ENCODE results near the gene KLHL29. TPM values are rescaled to one million over a fixed set of nuclear protein-coding genes. Genes with fewer than 3 reads are reported as not detected.

The KLHL29 gene
- total RNA-seq, 5 donors from 2014 or later (not counting 1 experiment from before 2014, with no cell fraction given): 1.8 to 6.6 (median 2.5) TPM

DNA sequence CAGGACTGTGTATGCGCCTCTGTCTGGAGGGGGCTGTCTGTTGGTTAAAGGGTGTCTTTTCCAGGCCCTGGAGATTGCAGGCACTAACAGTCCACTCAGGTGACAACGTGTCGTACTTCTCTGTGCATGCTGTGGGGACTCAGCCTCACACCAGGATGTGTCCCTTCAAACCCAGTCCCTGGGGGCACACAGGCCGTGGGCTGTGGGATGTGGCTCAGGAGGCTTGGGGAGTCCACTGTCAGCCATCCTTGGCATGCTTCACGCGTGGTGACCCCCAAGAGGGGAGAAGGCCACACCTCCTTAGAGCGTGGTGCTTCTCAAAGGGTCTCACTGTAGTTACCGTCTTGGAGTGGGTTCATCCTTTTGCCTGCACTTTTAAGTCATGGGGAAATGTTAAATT is 127.8 kb downstream of the KLHL29 start:
- Mint-ChIP-seq H3K4me3 (no peak overlapping the region), H3K27me3 (peaks cover 6 to 10% of the 10 kb centered on the region in 2 donors), H3K4me1 (no peaks in the 10 kb centered on the region), H3K36me3 (no peaks in the 10 kb centered on the region), H3K27ac (no peak overlapping the region), H3K9me3 (no peaks in the 10 kb centered on the region)
- ChIA-PET POLR2A (no interaction called here), CTCF (no interaction called here)
- H3K4me1 ChIP-seq (ENCODE audit: control insufficient read depth in 1 of 2, extremely low read depth in 1 of 2, insufficient read depth in 2 of 2, low read length in 2 of 2): no peaks in the 10 kb centered on the region
- ATAC-seq (replicated peaks in 1 of 4) (no peak), DNase-seq (no peak)
- no peak overlapping the region for H3K27ac ChIP-seq (ENCODE audit: low read length)
- no peaks in the 10 kb centered on the region for H3K36me3 ChIP-seq (ENCODE audit: control insufficient read depth in 2 of 2, extremely low read depth in 1 of 2, insufficient read depth in 1 of 2, low read length in 1 of 2)
- WGBS (ENCODE audit: insufficient coverage): 90% methylated on average over 6 of the region's 8 CpGs
- no peaks in the 10 kb centered on the region for H3K9me3 ChIP-seq
- H3K4me3 ChIP-seq (ENCODE audit: control insufficient read depth in 1 of 2, extremely low read depth in 1 of 2, low read length in 1 of 2): no peak overlapping the region
- peaks cover 0 to 35% of the 10 kb centered on the region in 2 experiments for H3K27me3 ChIP-seq (replicated peaks in 1 of 2; ENCODE audit: control insufficient read depth in 2 of 2, extremely low read depth in 1 of 2, insufficient read depth in 2 of 2, low read length in 1 of 2)

DNA sequence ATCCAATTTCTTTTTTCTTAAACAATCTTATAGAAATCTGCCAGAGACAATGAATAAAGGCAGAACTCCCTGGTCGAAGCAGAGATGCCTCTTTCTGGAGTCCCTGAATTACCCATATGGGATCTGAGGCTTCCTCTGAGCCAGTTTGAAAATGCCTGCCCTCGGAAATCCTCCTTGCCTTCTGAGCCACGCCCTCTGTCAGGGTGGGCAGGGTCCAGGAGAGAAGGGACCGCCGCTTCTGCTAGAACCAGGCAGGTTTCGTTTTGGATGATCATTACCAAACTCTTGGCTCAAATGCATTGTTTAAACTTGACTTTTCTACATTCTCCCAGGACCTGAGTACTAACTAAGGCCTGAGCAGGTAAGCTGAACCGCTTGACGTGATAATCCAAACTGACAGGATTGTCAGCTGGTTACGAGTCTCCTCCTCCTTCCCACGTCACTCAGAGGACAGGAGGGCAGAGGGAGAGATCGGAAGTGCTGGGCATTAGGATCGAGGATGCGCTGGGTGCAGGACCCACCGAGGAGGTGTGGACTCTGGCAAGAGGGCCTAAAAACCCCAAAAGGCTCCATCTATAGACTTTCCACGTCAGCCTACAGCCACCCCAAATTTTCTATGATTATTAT is 128.4 kb downstream of the KLHL29 start:
- H3K27ac ChIP-seq (ENCODE audit: low read length): no peak overlapping the region
- Mint-ChIP-seq H3K27ac (no peak overlapping the region), H3K4me1 (no peaks in the 10 kb centered on the region), H3K36me3 (no peaks in the 10 kb centered on the region), H3K27me3 (peaks cover 6 to 10% of the 10 kb centered on the region in 2 donors), H3K9me3 (no peaks in the 10 kb centered on the region), H3K4me3 (no peak overlapping the region)
- ChIA-PET POLR2A (no interaction called here), CTCF (no interaction called here)
- H3K36me3 ChIP-seq (ENCODE audit: control insufficient read depth in 2 of 2, extremely low read depth in 1 of 2, insufficient read depth in 1 of 2, low read length in 1 of 2): no peaks in the 10 kb centered on the region
- no peak overlapping the region for H3K4me3 ChIP-seq (ENCODE audit: control insufficient read depth in 1 of 2, extremely low read depth in 1 of 2, low read length in 1 of 2)
- 71% methylated on average over 7 of the region's 15 CpGs for WGBS (ENCODE audit: insufficient coverage)
- no peak for ATAC-seq (replicated peaks in 1 of 4)
- DNase-seq: no peak
- no peaks in the 10 kb centered on the region for H3K9me3 ChIP-seq
- no peaks in the 10 kb centered on the region for H3K4me1 ChIP-seq (ENCODE audit: control insufficient read depth in 1 of 2, extremely low read depth in 1 of 2, insufficient read depth in 2 of 2, low read length in 2 of 2)
- H3K27me3 ChIP-seq (replicated peaks in 1 of 2; ENCODE audit: control insufficient read depth in 2 of 2, extremely low read depth in 1 of 2, insufficient read depth in 2 of 2, low read length in 1 of 2): peaks cover 0 to 33% of the 10 kb centered on the region in 2 experiments

DNA sequence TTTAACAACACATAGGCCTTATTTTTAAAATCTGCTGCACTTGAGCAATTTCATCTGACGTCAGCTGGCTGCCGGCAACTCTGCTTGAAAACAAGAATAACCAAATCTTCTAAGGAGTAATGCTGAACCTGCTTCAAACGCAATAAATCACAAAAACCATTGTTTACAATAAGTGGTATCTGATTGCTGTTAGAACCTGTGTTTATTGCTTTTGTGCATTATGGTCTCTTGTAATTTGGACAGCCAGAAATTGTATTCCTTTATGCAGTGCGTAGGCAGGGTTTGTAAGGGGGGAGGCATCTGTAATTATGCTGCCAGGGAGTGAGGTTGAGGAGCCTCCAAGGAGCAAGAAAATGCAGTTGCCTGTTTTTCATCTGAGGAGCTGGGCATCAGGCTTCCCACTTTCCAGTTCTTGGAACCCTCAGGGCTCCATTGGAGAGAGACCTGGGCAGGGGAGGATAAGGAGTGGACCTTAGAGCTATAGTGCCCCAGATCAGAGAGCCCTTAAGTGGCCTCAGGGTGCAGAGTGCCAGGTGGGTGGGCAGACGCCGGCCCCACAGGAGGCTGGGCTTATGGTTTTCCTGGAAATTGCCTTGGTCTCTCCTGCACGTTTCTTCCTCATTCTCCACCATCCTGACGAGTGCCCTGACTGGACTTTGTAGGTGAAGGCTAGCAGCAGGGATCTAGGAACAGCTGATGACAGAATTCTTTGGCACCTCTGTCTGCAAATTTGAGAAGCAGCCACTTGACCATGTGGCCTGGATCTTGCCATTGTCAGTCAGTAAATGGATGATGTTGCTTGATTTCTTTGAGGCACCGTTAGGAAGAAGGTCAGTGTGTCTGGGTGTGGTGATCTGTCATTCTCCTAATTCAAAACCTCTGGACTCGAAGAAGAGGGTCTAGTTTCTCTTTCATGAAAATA is 129.2 kb downstream of the KLHL29 start:
- H3K27ac Mint-ChIP-seq: no peak overlapping the region
- H3K27me3 ChIP-seq (replicated peaks in 1 of 2; ENCODE audit: control insufficient read depth in 2 of 2, extremely low read depth in 1 of 2, insufficient read depth in 2 of 2, low read length in 1 of 2): peaks cover 0 to 33% of the 10 kb centered on the region in 2 experiments
- no peak overlapping the region for H3K27ac ChIP-seq (ENCODE audit: low read length)
- 45% methylated on average over 1 of the region's 10 CpGs for WGBS (ENCODE audit: insufficient coverage)
- H3K36me3 Mint-ChIP-seq: no peaks in the 10 kb centered on the region
- ATAC-seq (replicated peaks in 1 of 4) (no peak), DNase-seq (no peak)
- no peaks in the 10 kb centered on the region for H3K4me1 ChIP-seq (ENCODE audit: control insufficient read depth in 1 of 2, extremely low read depth in 1 of 2, insufficient read depth in 2 of 2, low read length in 2 of 2)
- no peaks in the 10 kb centered on the region for H3K9me3 ChIP-seq
- no peaks in the 10 kb centered on the region for H3K4me1 Mint-ChIP-seq
- no peaks in the 10 kb centered on the region for H3K9me3 Mint-ChIP-seq
- CTCF ChIA-PET: no interaction called here
- H3K4me3 ChIP-seq (ENCODE audit: control insufficient read depth in 1 of 2, extremely low read depth in 1 of 2, low read length in 1 of 2): no peak overlapping the region
- POLR2A ChIA-PET: no interaction called here
- H3K36me3 ChIP-seq (ENCODE audit: control insufficient read depth in 2 of 2, extremely low read depth in 1 of 2, insufficient read depth in 1 of 2, low read length in 1 of 2): no peaks in the 10 kb centered on the region
- peaks cover 6 to 10% of the 10 kb centered on the region in 2 donors for H3K27me3 Mint-ChIP-seq
- no peak overlapping the region for H3K4me3 Mint-ChIP-seq

DNA sequence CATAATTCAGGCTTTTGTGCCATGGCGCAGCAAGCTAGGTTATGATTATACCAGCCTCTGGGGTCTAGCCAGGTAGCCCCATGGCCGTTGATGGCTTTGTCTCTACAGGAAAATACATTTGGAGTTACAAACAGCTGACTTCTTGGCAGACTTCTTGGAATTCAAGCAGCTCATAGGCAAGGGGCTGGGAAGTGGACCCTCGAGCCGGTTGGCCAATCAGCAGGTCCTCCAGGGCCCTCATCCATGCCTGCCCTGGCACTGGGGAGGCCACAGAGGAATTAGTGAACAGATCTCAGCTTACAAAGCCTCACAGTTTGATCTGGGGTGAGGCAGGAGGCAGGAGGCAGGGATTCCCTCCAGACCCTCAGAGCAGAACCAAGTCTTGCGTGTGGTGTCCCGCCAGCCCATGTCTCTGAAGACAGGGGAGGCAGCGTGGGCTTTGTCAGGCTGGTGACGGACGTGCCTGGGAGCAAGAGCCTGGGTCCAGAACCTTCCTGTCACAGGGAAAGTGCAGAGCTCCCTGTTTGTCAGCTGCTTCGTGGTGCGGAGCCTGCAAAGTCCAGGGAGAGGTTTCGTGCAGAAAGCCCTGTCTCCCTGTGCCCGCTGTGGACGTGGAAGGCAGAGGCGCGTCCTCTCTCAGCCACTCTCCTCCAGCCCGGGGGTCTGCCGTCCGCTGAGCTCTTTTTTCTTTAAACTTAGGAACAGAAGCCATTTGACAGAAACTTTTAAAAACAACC is 131.7 kb downstream of the KLHL29 start:
- ATAC-seq (replicated peaks in 1 of 4): no peak
- no peaks in the 10 kb centered on the region for H3K36me3 Mint-ChIP-seq
- H3K27ac Mint-ChIP-seq: no peak overlapping the region
- H3K9me3 Mint-ChIP-seq: no peaks in the 10 kb centered on the region
- Histone ChIP-seq H3K27ac (ENCODE audit: low read length) (no peak overlapping the region), H3K4me3 (ENCODE audit: control insufficient read depth in 1 of 2, extremely low read depth in 1 of 2, low read length in 1 of 2) (no peak overlapping the region), H3K36me3 (ENCODE audit: control insufficient read depth in 2 of 2, extremely low read depth in 1 of 2, insufficient read depth in 1 of 2, low read length in 1 of 2) (no peaks in the 10 kb centered on the region), H3K9me3 (no peaks in the 10 kb centered on the region), H3K4me1 (ENCODE audit: control insufficient read depth in 1 of 2, extremely low read depth in 1 of 2, insufficient read depth in 2 of 2, low read length in 2 of 2) (no peaks in the 10 kb centered on the region), H3K27me3 (replicated peaks in 1 of 2; ENCODE audit: control insufficient read depth in 2 of 2, extremely low read depth in 1 of 2, insufficient read depth in 2 of 2, low read length in 1 of 2) (peaks cover 0 to 30% of the 10 kb centered on the region in 2 experiments)
- DNase-seq: no peak
- CTCF ChIA-PET: no interaction called here
- POLR2A ChIA-PET: no interaction called here
- H3K27me3 Mint-ChIP-seq: peaks cover 6 to 10% of the 10 kb centered on the region in 2 donors
- H3K4me3 Mint-ChIP-seq: no peak overlapping the region
- no peaks in the 10 kb centered on the region for H3K4me1 Mint-ChIP-seq
- 81% methylated on average over 12 of the region's 19 CpGs for WGBS (ENCODE audit: insufficient coverage)

DNA sequence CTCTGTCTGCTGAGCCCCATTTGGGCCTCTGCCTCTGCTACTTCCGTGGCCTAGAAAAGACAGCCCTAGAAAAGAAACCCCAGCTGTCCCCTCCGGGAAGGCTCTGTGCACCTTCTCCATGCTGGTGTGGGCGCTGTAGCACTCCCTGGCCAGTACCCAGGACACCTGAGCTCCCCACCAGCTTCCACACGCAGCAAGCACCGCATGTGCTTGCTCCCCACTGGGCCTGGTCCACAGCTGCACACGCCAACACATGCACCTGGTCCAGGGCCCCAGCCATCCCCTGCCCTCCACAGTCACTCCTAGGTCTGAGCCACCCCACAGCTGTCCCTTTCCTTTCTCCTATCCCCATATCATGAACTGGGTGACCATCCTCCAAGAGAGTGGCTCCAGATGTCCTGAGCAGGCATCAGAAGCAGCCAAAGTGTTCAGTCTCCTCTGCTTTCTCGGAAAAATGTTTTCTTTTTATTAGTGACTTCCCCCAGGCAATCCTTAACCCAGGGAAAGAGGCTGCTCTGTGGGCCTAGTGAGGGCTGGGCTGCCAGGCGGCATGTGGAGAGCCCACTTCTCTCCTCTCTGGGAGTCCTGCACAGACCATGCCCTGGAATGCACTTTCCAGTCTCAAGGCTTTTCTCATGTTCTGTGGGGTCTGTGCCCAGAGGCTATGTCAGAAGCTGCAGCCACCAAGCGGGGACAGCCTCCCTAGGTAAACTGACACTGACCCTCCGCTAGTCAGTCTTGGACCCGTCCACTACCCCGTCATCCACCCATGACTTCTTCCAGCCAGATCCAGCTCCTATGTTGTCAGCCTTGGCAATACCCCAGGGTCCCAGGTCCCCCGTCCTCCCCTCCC is 133.7 kb downstream of the KLHL29 start:
- no peaks in the 10 kb centered on the region for H3K36me3 Mint-ChIP-seq
- ATAC-seq (replicated peaks in 1 of 4): no peak
- POLR2A ChIA-PET: no interaction called here
- Histone ChIP-seq H3K4me1 (ENCODE audit: control insufficient read depth in 1 of 2, extremely low read depth in 1 of 2, insufficient read depth in 2 of 2, low read length in 2 of 2) (no peaks in the 10 kb centered on the region), H3K27me3 (replicated peaks in 1 of 2; ENCODE audit: control insufficient read depth in 2 of 2, extremely low read depth in 1 of 2, insufficient read depth in 2 of 2, low read length in 1 of 2) (peaks cover 0 to 31% of the 10 kb centered on the region in 2 experiments), H3K36me3 (ENCODE audit: control insufficient read depth in 2 of 2, extremely low read depth in 1 of 2, insufficient read depth in 1 of 2, low read length in 1 of 2) (no peaks in the 10 kb centered on the region), H3K27ac (ENCODE audit: low read length) (no peak overlapping the region), H3K9me3 (no peaks in the 10 kb centered on the region), H3K4me3 (ENCODE audit: control insufficient read depth in 1 of 2, extremely low read depth in 1 of 2, low read length in 1 of 2) (no peak overlapping the region)
- no peaks in the 10 kb centered on the region for H3K9me3 Mint-ChIP-seq
- H3K4me3 Mint-ChIP-seq: no peak overlapping the region
- H3K27ac Mint-ChIP-seq: no peak overlapping the region
- no peak for DNase-seq
- no peaks in the 10 kb centered on the region for H3K4me1 Mint-ChIP-seq
- CTCF ChIA-PET: no interaction called here
- 87% methylated on average over 13 of the region's 13 CpGs for WGBS (ENCODE audit: insufficient coverage)
- peaks cover 6 to 10% of the 10 kb centered on the region in 2 donors for H3K27me3 Mint-ChIP-seq

DNA sequence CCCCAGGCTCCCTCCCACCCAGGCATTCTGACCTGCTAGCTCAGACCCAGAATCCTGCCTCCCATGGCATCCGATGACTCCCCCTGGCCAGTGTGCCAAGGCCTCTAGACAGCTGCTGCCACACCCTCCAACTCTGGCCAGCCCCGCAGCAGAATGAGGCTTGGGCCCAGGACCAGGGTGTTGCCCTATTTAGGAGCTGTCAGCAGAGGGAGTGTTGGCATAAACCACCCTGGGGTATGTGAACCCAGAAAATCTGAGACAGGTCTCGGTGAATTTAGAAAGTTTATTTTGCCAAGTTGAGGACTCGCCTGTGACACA is 134.3 kb downstream of the KLHL29 start:
- no peaks in the 10 kb centered on the region for H3K4me1 ChIP-seq (ENCODE audit: control insufficient read depth in 1 of 2, extremely low read depth in 1 of 2, insufficient read depth in 2 of 2, low read length in 2 of 2)

More for the DNA sequence above, 134.3 kb downstream of the KLHL29 start:
- Histone ChIP-seq H3K27me3 (replicated peaks in 1 of 2; ENCODE audit: control insufficient read depth in 2 of 2, extremely low read depth in 1 of 2, insufficient read depth in 2 of 2, low read length in 1 of 2) (peaks cover 0 to 31% of the 10 kb centered on the region in 2 experiments), H3K9me3 (no peaks in the 10 kb centered on the region), H3K27ac (ENCODE audit: low read length) (no peak overlapping the region), H3K36me3 (ENCODE audit: control insufficient read depth in 2 of 2, extremely low read depth in 1 of 2, insufficient read depth in 1 of 2, low read length in 1 of 2) (no peaks in the 10 kb centered on the region), H3K4me3 (ENCODE audit: control insufficient read depth in 1 of 2, extremely low read depth in 1 of 2, low read length in 1 of 2) (no peak overlapping the region)
- H3K9me3 Mint-ChIP-seq: no peaks in the 10 kb centered on the region
- DNase-seq (no peak), ATAC-seq (replicated peaks in 1 of 4) (no peak)
- ChIA-PET POLR2A (no interaction called here), CTCF (no interaction called here)
- 86% methylated on average over 4 of the region's 4 CpGs for WGBS (ENCODE audit: insufficient coverage)
- H3K27me3 Mint-ChIP-seq: peaks cover 6 to 10% of the 10 kb centered on the region in 2 donors
- no peaks in the 10 kb centered on the region for H3K36me3 Mint-ChIP-seq
- H3K27ac Mint-ChIP-seq: no peak overlapping the region
- no peaks in the 10 kb centered on the region for H3K4me1 Mint-ChIP-seq
- no peak overlapping the region for H3K4me3 Mint-ChIP-seq
